HCT116 (cell line): ENCODE results near the gene PNN. TPM values are rescaled to one million over a fixed set of nuclear protein-coding genes. Genes with fewer than 3 reads are reported as not detected.

ENCODE experiments used
- ATAC-seq: fragments of 200-7000 bp; cut with Tn5 transposase; 2 replicates; pipeline ENCODE4 v1.9.1; 2020; ENCODE audit warnings: mild to moderate bottlenecking, moderate library complexity
- BruUV-seq: library from RNA; stranded (reverse); fragments of 400-500 nt; replicated peaks from 2 replicates; lab custom pipeline; 2021; lab: Mats Ljungman, UMichigan
- CTCF ChIA-PET: fragments of 300-600 bp; sonication (Branson Sonifier 250); formaldehyde crosslinking; loops from one replicate; lab custom pipeline; 2021; ENCODE audit warnings: antibody characterized with exemption; lab: Charles Lee
- POLR2A ChIA-PET: fragments of 300-600, 350-600 bp; sonication (Branson Sonifier 250); formaldehyde crosslinking; loops from one replicate; lab custom pipeline; 2021; ENCODE audit warnings: antibody characterized with exemption; lab: Charles Lee
- RAD21 ChIA-PET, 2 experiments: fragments of 300-600 bp; sonication (Branson Sonifier 250); formaldehyde crosslinking; loops; one replicate each; lab custom pipeline; 2023; ENCODE audit warnings: low total read pairs in 2 of 2; ENCODE audit not compliant: uncharacterized antibody in 2 of 2, unreplicated experiment in 2 of 2, low non-redundant PET in 1 of 2; lab: Charles Lee
- DNase-seq: peaks from one replicate; pipeline ENCODE4 v3.0.0-alpha.2; 2010; ENCODE audit warnings: low read depth, low spot score
- H2AFZ ChIP-seq: fragments of 200-600 bp; shearing (Covaris generic), sonication (generic); 2 replicates; pipeline ENCODE4 v1.6.1; 2017; ENCODE audit warnings: low read depth, mixed run types, mixed read lengths, antibody characterized with exemption, low read length; ENCODE audit not compliant: poor library complexity, severe bottlenecking
- H3K27ac ChIP-seq: 2 replicates; pipeline ENCODE4 v1.5.1; 2012; ENCODE audit warnings: low read depth, low read length
- H3K27me3 ChIP-seq: fragments of 200-600 bp; sonication (generic); 2 replicates; pipeline ENCODE4 v1.6.1; 2016; ENCODE audit warnings: mixed run types, low read length, mixed read lengths; ENCODE audit not compliant: insufficient read depth
- H3K36me3 ChIP-seq, 2 experiments: fragments of 200-500 bp in 1 of 2; fragments of 200-600 bp in 1 of 2; sonication (Bioruptor generic) in 1 of 2; sonication (generic) in 1 of 2; 2 replicates each; pipeline versions ENCODE4 v1.5.1 to v1.6.1; 2014 to 2016; ENCODE audit warnings: low read length in 2 of 2, inconsistent platforms in 1 of 2, mixed read lengths in 1 of 2, mixed run types in 1 of 2; ENCODE audit not compliant: insufficient read depth in 2 of 2, control insufficient read depth in 1 of 2
- H3K4me1 ChIP-seq, 2 experiments: fragments of 200-600 bp in 1 of 2; sonication (generic) in 1 of 2; 2 replicates each; pipeline versions ENCODE4 v1.5.1 to v1.6.1; 2012 to 2017; ENCODE audit warnings: low read length in 2 of 2, inconsistent platforms in 1 of 2, mild to moderate bottlenecking in 1 of 2, mixed read lengths in 1 of 2, mixed run types in 1 of 2, moderate library complexity in 1 of 2; ENCODE audit not compliant: insufficient read depth in 2 of 2, control insufficient read depth in 1 of 2
- H3K4me2 ChIP-seq: fragments of 200-600 bp; sonication (generic); 2 replicates; pipeline ENCODE4 v1.6.1; 2017; ENCODE audit warnings: mixed run types, low read length, mixed read lengths
- H3K4me3 ChIP-seq, 2 experiments: fragments of 200-600 bp in 1 of 2; sonication (generic) in 1 of 2; replicated peaks in 1 of 2; 2 replicates each; pipeline ENCODE4 v1.5.1; 2011 to 2016; ENCODE audit warnings: low read length in 2 of 2, control low read depth in 1 of 2, low read depth in 1 of 2, mild to moderate bottlenecking in 1 of 2, mixed read lengths in 1 of 2, mixed run types in 1 of 2
- H3K79me2 ChIP-seq: fragments of 200-600 bp; sonication (generic); 2 replicates; pipeline ENCODE4 v1.6.1; 2017; ENCODE audit warnings: mild to moderate bottlenecking, mixed run types, low read length, moderate library complexity, mixed read lengths; ENCODE audit not compliant: insufficient read depth
- H3K9ac ChIP-seq: fragments of 200-600 bp; sonication (generic); 2 replicates; pipeline ENCODE4 v1.6.1; 2016; ENCODE audit warnings: low read length, mixed read lengths
- H3K9me2 ChIP-seq: fragments of 200-600 bp; sonication (generic), shearing (Covaris generic); 2 replicates; pipeline ENCODE4 v1.6.1; 2017; ENCODE audit warnings: mixed run types, mild to moderate bottlenecking, moderate library complexity; ENCODE audit not compliant: insufficient read depth
- H3K9me3 ChIP-seq, 2 experiments: fragments of 200-500 bp in 1 of 2; fragments of 200-600 bp in 1 of 2; sonication (Bioruptor generic) in 1 of 2; sonication (generic) in 1 of 2; 2 replicates each; pipeline ENCODE4 v1.6.1; 2014 to 2017; ENCODE audit warnings: low read length in 2 of 2, mixed read lengths in 2 of 2, inconsistent platforms in 1 of 2, low read depth in 1 of 2, mild to moderate bottlenecking in 1 of 2, mixed run types in 1 of 2, moderate library complexity in 1 of 2; ENCODE audit not compliant: control insufficient read depth in 1 of 2, insufficient read depth in 1 of 2
- H4K20me1 ChIP-seq: fragments of 200-600 bp; sonication (generic), shearing (Covaris generic); 2 replicates; pipeline ENCODE4 v1.6.1; 2017; ENCODE audit warnings: mixed run types, mild to moderate bottlenecking, moderate library complexity; ENCODE audit not compliant: insufficient read depth
- ELF1 ChIP-seq: IDR thresholded peaks from 2 replicates; pipeline ENCODE4 v1.6.1; 2012; ENCODE audit warnings: low read depth, borderline replicate concordance
- EZH2 ChIP-seq: fragments of 200-600 bp; sonication (generic); IDR thresholded peaks from 2 replicates; pipeline ENCODE4 v1.6.1; 2017; ENCODE audit warnings: antibody characterized with exemption, mixed run types
- EZH2phosphoT487 ChIP-seq: fragments of 200-600 bp; IDR thresholded peaks from 2 replicates; pipeline ENCODE4 v1.6.1; 2018; ENCODE audit warnings: antibody characterized with exemption, borderline replicate concordance
- JUND ChIP-seq: IDR thresholded peaks from 2 replicates; pipeline ENCODE4 v1.6.1; 2012
- POLR2AphosphoS5 ChIP-seq: IDR thresholded peaks from 2 replicates; pipeline ENCODE4 v1.6.1; 2011; ENCODE audit warnings: mild to moderate bottlenecking, low read depth, low read length, moderate library complexity
- RAD21 ChIP-seq: IDR thresholded peaks from 2 replicates; pipeline ENCODE4 v1.6.1; 2012; ENCODE audit warnings: low read depth, mild to moderate bottlenecking
- SIN3A ChIP-seq: IDR thresholded peaks from 2 replicates; pipeline ENCODE4 v1.6.1; 2012; ENCODE audit warnings: low read depth
- SP1 ChIP-seq: IDR thresholded peaks from 2 replicates; pipeline ENCODE4 v1.6.1; 2012; ENCODE audit warnings: low read depth
- SRF ChIP-seq: IDR thresholded peaks from 2 replicates; pipeline ENCODE4 v1.6.1; 2012; ENCODE audit warnings: low read depth
- ZFX ChIP-seq: fragments of 450-650 bp; IDR thresholded peaks from 2 replicates; pipeline ENCODE4 v1.6.1; 2017
- intact Hi-C: fragments of 100-400 bp; cut with micrococcal nuclease; formaldehyde crosslinking; loops from 2 replicates; pipeline ENCODE4 v1.10.0; 2022
- total RNA-seq: library from RNA; stranded (reverse); gene quantifications from one replicate; pipeline ENCODE4 v1.2.1, GENCODE V29; 2021; ENCODE audit not compliant: unreplicated experiment
- TF ChIP-seq, protein P1 (sequence below), 3 experiments: fragments of 200-600 bp in 1 of 3; sonication (generic) in 1 of 3; IDR thresholded peaks in 2 of 3; conservative IDR thresholded peaks in 1 of 3; 2 replicates each; pipeline ENCODE4 v1.5.1; 2012 to 2017; ENCODE audit warnings: low read depth in 2 of 3, low read length in 2 of 3, antibody characterized with exemption in 1 of 3, borderline replicate concordance in 1 of 3, control low read depth in 1 of 3, mild to moderate bottlenecking in 1 of 3, mixed read lengths in 1 of 3, mixed run types in 1 of 3, moderate library complexity in 1 of 3; ENCODE audit not compliant: insufficient read depth in 1 of 3

Gene PNN
- total RNA-seq, 1 experiment from 2014 or later: 97.9 TPM

- BruUV-seq: no TSS peak
- H2AFZ ChIP-seq: no peak overlapping the region
- RAD21 ChIA-PET: no interaction called here
- TF ChIP-seq ELF1 (no peak), JUND (no peak), SP1 (no peak), EZH2 (no peak), EZH2phosphoT487 (no peak), SRF (no peak), SIN3A (no peak), POLR2AphosphoS5 (no peak), RAD21 (no peak), ZFX (no peak)
- TF ChIP-seq, protein P1, sequence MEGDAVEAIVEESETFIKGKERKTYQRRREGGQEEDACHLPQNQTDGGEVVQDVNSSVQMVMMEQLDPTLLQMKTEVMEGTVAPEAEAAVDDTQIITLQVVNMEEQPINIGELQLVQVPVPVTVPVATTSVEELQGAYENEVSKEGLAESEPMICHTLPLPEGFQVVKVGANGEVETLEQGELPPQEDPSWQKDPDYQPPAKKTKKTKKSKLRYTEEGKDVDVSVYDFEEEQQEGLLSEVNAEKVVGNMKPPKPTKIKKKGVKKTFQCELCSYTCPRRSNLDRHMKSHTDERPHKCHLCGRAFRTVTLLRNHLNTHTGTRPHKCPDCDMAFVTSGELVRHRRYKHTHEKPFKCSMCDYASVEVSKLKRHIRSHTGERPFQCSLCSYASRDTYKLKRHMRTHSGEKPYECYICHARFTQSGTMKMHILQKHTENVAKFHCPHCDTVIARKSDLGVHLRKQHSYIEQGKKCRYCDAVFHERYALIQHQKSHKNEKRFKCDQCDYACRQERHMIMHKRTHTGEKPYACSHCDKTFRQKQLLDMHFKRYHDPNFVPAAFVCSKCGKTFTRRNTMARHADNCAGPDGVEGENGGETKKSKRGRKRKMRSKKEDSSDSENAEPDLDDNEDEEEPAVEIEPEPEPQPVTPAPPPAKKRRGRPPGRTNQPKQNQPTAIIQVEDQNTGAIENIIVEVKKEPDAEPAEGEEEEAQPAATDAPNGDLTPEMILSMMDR (IDR thresholded peaks at IDR 0.05 in 2 of 3, conservative IDR thresholded peaks at IDR 0.05 in 1 of 3; ENCODE audit: borderline replicate concordance in 1 of 3, insufficient read depth in 1 of 3, low read depth in 2 of 3, low read length in 2 of 3): no peak
- TF ChIP-seq, all 23 proteins: peak for 0
- CTCF ChIA-PET: interaction anchor here (0.7 kb wide), 1 partner anchor 122 kb away, joined by 3 read pairs; no protein-coding TSS in a partner anchor
- H3K4me3 ChIP-seq: no peak overlapping the region
- POLR2A ChIA-PET: interaction anchor here (0.9 to 2.2 kb wide), 6 partner anchors 8 to 82 kb away, joined by 3 to 6 read pairs (median 3); partner anchors contain the start of genes PNN and TRAPPC6B
- H3K4me1 ChIP-seq: peaks cover 0 to 10% of the 10 kb centered on the region in 2 experiments; a peak in 3 of 4 replicates
- intact Hi-C loops: no loop called here
- H3K27me3 ChIP-seq: no peaks in the 10 kb centered on the region
- DNase-seq (no peak), ATAC-seq (0 out of 2 replicates have a peak, but pooled peaks have one; percentile 12)
- peaks cover 18% of the 10 kb centered on the region for H3K79me2 ChIP-seq
- H3K27ac ChIP-seq: no peak overlapping the region
- no peak overlapping the region for H3K4me2 ChIP-seq
- H3K9me2 ChIP-seq: no peaks in the 10 kb centered on the region
- no peak overlapping the region for H3K9ac ChIP-seq
- peaks cover 20% of the 10 kb centered on the region; the same call in 1 of the 2 replicates for H4K20me1 ChIP-seq
- no peaks in the 10 kb centered on the region for H3K9me3 ChIP-seq
- H3K36me3 ChIP-seq: peaks cover 33 to 37% of the 10 kb centered on the region in 2 experiments
Measured at GRCh38 chr14:39185256-39186049, 10.4 kb downstream of the PNN start.
